GM18498 (cell line): ENCODE results near the gene ESD.

Experiments used
- ATAC-seq: cut with Tn5 transposase; IDR thresholded peaks from one replicate; pipeline ENCODE4 v1.9.1; 2021; ENCODE audit warnings: mild to moderate bottlenecking, moderate library complexity; ENCODE audit not compliant: unreplicated experiment

Gene ESD

DNA sequence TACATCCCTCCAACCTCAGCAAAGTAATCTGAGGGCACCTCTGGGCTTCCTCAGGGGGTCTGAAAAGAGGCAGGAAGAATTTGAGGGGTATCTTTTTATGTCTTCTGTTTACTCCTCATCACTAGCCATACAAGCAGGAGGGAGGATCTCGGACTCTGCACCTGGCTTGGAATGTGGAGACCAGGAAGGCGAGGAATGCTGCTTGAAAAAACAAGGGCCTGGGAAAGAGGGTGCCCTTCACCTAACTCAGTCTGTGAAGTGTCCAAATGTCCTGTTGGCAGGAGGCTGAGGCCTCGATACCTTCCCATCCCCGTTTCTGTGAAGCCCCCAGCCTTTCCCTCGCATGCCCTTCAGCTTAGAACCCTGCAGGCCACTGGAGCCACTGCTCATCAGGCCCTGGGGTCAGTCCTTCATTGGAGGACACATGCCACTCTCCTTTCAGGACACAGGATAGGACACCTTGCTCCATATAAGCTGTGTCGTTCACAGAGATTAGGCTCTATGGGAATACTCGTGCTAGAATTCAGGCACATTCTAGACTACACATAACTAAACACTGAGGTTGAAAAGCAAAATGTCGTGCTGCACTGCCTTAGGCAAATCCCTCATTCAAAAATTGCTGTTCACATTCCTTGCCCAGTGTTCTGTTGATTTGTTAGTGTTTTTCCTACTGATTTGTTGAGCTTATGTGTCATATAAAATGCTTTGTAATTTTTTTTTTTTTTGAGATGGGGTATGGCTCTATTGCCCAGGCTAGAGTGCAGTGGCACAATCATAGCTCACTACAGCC is 49.7 kb downstream of the ESD start:
- no peak for ATAC-seq

DNA sequence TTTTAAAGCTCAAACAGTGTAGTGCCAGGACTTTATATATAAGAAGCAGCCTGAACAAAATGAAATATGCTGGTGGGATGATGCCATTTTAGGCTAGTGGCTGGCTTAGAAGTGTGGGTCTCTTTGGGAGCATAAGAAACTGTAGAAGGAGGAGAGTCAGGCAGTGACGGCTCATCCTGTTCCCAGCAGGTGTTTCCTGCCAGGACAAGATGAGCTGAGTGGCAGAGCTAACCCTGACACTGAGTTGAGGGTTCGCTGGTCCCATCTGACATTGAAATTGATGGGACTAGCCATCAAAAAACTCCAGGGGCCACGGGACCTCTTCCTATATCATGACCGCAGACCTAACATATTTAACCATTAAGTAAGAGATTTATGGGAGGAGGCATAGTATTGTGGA is 51.3 kb downstream of the ESD start:
- no peak for ATAC-seq

DNA sequence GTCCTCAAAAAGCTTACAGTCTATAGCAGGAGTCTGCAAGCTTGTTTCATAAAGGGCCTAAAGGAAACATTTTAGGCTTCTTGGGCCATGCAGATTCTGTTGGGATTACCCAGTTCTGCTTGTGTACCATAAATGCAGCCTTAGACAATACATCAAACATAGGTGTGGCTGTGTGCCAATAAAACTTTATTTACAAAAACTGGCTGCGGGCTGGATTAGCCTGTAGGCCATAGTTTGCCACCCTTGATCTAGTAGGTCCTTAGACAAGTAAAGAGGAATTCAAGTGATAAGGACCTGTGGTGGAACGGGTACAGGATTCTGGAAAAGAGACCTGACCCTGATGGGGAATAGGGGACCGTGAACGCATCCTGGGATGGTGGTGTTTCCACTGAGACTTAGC is 51.9 kb downstream of the ESD start:
- ATAC-seq: no peak

DNA sequence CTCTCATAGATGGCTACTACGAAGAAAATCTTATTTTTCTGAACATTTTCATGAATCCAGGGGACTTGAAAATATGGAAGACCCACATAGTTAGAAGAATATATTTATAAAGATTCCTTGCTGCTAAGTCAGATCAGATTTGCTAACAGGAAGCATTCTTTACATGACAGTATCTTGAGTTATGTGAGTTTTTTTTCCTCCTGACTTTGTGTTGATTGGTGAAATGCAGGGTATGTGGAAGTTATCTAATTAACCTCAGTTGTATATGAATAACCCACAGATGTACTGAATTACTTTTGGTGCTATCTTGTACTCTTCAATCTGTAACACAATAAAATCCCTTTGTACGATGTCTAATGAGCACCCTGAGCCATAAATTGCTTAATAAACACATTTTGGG is 53.8 kb downstream of the ESD start:
- no peak for ATAC-seq

DNA sequence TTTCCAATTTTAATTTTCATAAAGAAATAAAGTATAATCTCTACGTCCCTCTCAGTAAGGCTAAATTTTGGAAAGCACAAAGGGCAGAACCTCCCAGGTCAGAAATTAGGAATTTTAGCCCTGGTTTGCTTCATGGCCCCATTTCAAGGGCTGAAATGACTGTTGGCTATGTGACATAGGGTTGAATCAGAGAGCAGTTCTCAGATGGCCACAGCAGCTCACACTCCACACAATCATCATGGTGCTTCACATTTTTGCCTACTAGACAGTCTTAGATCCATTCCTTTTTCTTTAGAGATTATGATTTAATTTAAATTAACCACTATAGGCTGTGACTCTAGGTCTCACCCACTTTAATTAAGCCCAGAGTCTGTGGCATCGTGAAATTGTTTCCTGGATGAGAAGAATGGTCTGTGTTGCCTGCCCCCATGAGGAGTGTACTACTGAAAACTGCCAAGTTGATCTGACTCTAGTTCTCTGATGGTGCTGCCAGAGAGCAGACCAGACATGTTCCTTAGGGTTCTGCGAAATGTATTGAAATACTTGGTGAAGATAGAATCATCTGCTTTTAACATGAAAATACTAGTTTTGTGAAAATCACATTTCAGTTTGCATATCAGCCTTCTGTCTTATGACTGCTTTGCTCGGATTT is 57.4 kb downstream of the ESD start:
- no peak for ATAC-seq

DNA sequence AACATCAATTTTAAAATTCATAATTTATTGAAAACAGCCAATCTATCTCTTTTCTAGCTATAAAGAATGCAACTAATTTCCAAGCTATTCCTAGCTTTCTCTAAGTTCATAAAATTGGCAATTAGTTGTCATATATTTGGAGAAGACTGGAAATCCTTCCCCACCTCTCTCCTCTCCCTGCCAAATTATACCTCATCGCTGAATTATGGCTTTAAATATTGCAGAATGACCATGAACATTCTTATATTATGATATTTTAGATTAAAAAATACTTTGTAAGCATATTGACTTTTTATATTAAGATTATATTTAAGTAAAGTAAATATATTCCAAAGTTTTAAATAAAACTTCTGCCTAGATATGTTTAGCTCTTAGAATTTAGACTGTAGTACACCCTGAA is 58.2 kb downstream of the ESD start:
- no peak for ATAC-seq

DNA sequence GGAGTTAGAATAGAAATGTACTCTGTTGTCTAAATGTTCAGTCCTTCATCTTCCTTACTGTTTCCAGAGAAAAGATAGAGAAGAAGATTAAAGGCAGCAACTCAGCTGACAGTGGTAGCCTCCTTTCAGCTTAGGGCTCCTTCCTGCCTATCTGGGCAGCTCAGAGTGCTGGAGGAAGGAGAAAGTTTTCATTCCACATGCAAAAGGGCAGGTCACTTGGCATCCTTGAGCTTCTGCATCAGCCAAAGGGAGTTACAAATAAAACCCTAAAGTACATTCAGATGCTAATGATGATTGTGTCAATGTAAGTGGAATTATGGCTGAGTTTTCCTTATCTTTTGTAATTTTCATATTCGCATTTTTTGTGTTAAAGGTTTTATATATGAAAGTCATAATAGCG is 58.9 kb downstream of the ESD start:
- no peak for ATAC-seq

DNA sequence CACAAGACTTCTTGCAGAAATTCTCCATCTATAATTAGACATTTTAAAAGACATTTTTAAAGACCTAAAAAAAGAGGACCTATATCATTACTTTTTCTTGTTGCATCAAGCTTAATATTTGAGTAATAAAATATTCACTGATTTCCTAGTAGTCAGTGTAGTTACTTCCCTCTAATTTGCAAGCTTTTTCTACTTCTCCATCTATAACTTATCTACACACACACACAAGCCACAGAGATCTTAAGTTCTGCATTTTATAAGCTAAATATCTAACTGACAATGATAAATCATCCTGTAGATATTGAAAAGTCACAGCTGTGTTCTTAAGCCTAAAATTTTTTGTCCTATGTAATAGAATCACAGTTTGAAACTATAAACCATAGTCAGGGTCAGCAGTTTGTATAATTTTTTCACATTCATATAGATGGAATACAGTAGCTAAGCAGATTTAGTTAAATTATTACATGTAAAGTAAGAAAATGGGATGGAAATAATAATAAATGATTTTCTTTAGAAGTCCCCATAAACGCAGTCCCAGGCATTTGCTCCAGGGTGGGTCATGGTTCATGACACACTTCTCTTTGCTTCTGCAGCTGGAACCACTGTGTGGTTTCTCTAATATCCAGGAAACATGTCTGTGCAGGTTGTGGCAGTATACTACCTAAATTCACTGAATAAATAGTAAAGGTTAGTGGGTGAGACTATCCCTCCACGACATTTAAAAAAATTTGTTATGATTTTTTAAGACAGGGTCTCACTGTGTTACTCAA is 60.2 kb downstream of the ESD start:
- ATAC-seq: no peak

DNA sequence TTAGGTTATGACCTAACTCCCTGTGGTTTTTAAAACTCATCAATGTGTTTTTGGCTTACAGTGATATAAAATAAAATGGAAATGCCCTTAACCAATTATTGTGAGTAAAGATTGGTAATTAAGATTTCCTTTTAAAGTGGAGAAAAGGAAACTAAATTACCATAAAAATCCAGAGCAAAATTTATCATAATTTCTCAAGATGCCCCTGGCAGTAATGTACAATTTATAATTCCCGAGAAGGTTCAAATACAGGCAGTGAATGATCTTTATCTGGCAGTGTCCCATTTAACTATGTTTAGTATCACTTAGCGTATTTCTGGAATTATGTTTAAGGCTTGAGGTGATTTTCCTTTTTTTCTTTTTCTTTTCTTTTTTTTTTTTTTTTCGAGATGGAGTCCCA is 61.5 kb downstream of the ESD start:
- ATAC-seq: no peak

DNA sequence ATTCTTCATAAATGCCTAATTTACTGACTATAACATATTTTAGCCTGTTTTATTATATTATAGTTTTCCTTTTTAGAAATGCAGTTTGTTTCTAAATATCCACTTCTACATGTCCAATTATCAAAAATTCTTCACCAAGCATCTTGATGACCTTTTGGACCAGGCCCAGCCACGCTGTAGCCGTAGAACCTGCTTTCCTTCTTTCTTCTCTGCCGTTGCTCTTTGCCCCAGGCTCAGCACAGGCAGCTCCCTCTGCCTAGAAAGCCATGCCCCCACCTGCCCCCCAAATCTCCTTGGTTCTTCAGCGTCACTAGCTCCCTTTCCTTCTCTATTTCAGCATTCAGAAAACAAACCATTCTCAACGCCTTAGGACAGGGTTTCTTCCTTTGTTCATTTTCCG is 65.4 kb downstream of the ESD start:
- ATAC-seq: no peak

DNA sequence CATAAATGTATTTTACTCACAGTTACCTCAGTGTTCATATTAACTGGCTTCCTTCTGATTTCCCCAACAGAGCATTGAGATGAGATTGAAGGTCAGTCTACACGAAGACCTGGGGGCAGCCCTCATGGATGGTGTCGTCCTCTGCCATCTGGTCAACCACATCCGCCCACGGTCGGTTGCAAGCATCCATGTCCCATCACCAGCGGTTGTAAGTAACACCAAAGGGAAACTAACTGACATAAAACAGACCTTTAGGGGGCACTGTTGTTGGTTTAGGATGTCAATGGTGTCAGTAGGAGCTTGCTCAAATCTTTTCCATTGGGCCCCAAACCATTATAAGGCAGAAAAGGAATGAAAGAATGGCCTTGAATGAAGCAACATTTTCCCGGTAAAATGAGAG is 68.2 kb downstream of the ESD start:
- no peak for ATAC-seq

DNA sequence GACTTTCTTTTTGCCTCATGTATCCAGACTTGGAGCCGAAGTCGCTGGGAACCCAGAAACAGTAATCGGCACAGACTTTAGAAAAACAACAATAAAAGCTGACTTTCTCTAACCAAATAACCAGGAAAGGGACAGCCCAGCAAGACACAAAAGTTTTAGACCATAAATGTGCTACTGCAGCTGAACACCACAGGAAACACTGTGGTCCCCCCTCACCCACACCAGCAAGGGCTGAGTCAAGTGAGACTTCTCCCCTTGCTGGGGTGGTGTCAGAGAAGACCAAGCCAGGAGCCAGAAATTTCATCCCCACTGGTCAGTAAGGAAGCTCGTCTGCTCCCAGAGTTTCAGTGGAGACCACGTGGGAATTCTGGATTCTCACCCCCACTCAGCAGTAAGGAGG is 70.6 kb downstream of the ESD start:
- ATAC-seq: no peak
